SK-N-SH treated with all-trans-retinoic acid at 6 μM for 48 hours (cell line): ENCODE results near the gene SLC49A3.
"Not testable (repeated sequence)": the region's sequence is repeated elsewhere in the genome, so short reads cannot be mapped to it uniquely, and the experiment has no call there.

Source experiments
- ATAC-seq: fragments of 200-7000 bp; cut with Tn5 transposase; 3 replicates; pipeline ENCODE4 v1.9.1; 2020; ENCODE audit warnings: mild to moderate bottlenecking, moderate library complexity
- BACH2 ChIP-seq: fragments of 250-450 bp; sonication (Bioruptor Pico); IDR thresholded peaks from 2 replicates; pipeline ENCODE4 v1.9.0; 2021; ENCODE audit warnings: mild to moderate bottlenecking, borderline replicate concordance
- CSDC2 ChIP-seq: fragments of 250-450 bp; sonication (Bioruptor Pico); IDR thresholded peaks from 2 replicates; pipeline ENCODE4 v1.5.0; 2020; ENCODE audit warnings: mild to moderate bottlenecking, moderate library complexity
- ESRRG ChIP-seq: fragments of 250-450 bp; sonication (Bioruptor Pico); IDR thresholded peaks from 2 replicates; pipeline ENCODE4 v1.6.1; 2021; ENCODE audit warnings: mild to moderate bottlenecking
- GLIS3 ChIP-seq: fragments of 250-450 bp; sonication (Bioruptor Pico); IDR thresholded peaks from 2 replicates; pipeline ENCODE4 v1.5.0; 2020; ENCODE audit warnings: mild to moderate bottlenecking, moderate library complexity
- OSR1 ChIP-seq: fragments of 250-450 bp; sonication (Bioruptor Pico); IDR thresholded peaks from 2 replicates; pipeline ENCODE4 v1.8.0; 2022; ENCODE audit warnings: moderate library complexity, mild to moderate bottlenecking, inconsistent platforms
- PPARA ChIP-seq: fragments of 250-450 bp; sonication (Bioruptor Pico); IDR thresholded peaks from 2 replicates; pipeline ENCODE4 v1.5.0; 2020; ENCODE audit warnings: mild to moderate bottlenecking, borderline replicate concordance
- RARB ChIP-seq: fragments of 250-450 bp; sonication (Bioruptor Pico); IDR thresholded peaks from 2 replicates; pipeline ENCODE4 v1.8.0; 2021; ENCODE audit warnings: mild to moderate bottlenecking, moderate library complexity
- SNAI2 ChIP-seq: fragments of 250-450 bp; sonication (Bioruptor Pico); IDR thresholded peaks from 2 replicates; pipeline ENCODE4 v1.5.0; 2020; ENCODE audit warnings: mild to moderate bottlenecking, moderate library complexity
- TCF4 ChIP-seq: fragments of 250-450 bp; sonication (Bioruptor Pico); IDR thresholded peaks from 2 replicates; pipeline ENCODE4 v1.8.0; 2021; ENCODE audit warnings: mild to moderate bottlenecking, moderate library complexity, borderline replicate concordance
- TOX ChIP-seq: fragments of 250-450 bp; sonication (Bioruptor Pico); IDR thresholded peaks from 2 replicates; pipeline ENCODE4 v1.8.0; 2021; ENCODE audit warnings: mild to moderate bottlenecking, moderate library complexity, borderline replicate concordance
- ZC3H10 ChIP-seq: fragments of 250-450 bp; sonication (Bioruptor Pico); IDR thresholded peaks from 2 replicates; pipeline ENCODE4 v1.5.1; 2021; ENCODE audit warnings: mild to moderate bottlenecking, moderate library complexity
- ZFP3 ChIP-seq: fragments of 250-450 bp; sonication (Bioruptor Pico); IDR thresholded peaks from 2 replicates; pipeline ENCODE4 v1.5.0; 2020; ENCODE audit warnings: mild to moderate bottlenecking, moderate library complexity
- ZFP30 ChIP-seq: fragments of 450-650 bp; formaldehyde crosslinking; IDR thresholded peaks from 2 replicates; pipeline ENCODE4 v1.5.0; 2022; ENCODE audit warnings: mild to moderate bottlenecking, moderate library complexity
- ZNF565 ChIP-seq: fragments of 450-650 bp; formaldehyde crosslinking; conservative IDR thresholded peaks from 2 replicates; pipeline ENCODE4 v1.5.0; 2020; ENCODE audit warnings: low read depth, mild to moderate bottlenecking, moderate library complexity
- ZNF70 ChIP-seq: fragments of 450-650 bp; formaldehyde crosslinking; IDR thresholded peaks from 2 replicates; pipeline ENCODE4 v1.5.0; 2020; ENCODE audit warnings: mild to moderate bottlenecking, moderate library complexity
- ZNF8 ChIP-seq: fragments of 450-650 bp; formaldehyde crosslinking; IDR thresholded peaks from 2 replicates; pipeline ENCODE4 v1.5.0; 2020; ENCODE audit warnings: mild to moderate bottlenecking, moderate library complexity
- TF ChIP-seq, protein P1 (sequence below): fragments of 250-450 bp; sonication (Bioruptor Pico); IDR thresholded peaks from 2 replicates; pipeline ENCODE4 v1.8.0; 2021; ENCODE audit warnings: low read depth, mild to moderate bottlenecking, moderate library complexity, borderline replicate concordance
- TF ChIP-seq, protein P2 (sequence below): fragments of 250-450 bp; sonication (Bioruptor Pico); IDR thresholded peaks from 2 replicates; pipeline ENCODE4 v1.5.0; 2020; ENCODE audit warnings: mild to moderate bottlenecking, moderate library complexity
- TF ChIP-seq, protein P3 (sequence below): fragments of 250-450 bp; sonication (Bioruptor Pico); IDR thresholded peaks from 2 replicates; pipeline ENCODE4 v1.5.1; 2021; ENCODE audit warnings: mild to moderate bottlenecking, moderate library complexity
- TF ChIP-seq, protein P4 (sequence below): fragments of 250-450 bp; sonication (Bioruptor Pico); IDR thresholded peaks from 2 replicates; pipeline ENCODE4 v1.5.1; 2020; ENCODE audit warnings: low read depth, mild to moderate bottlenecking, moderate library complexity
- TF ChIP-seq, protein P5 (sequence below): fragments of 250-450 bp; sonication (Bioruptor Pico); IDR thresholded peaks from 2 replicates; pipeline ENCODE4 v1.8.0; 2020; ENCODE audit warnings: mild to moderate bottlenecking, moderate library complexity, borderline replicate concordance

The SLC49A3 gene

DNA sequence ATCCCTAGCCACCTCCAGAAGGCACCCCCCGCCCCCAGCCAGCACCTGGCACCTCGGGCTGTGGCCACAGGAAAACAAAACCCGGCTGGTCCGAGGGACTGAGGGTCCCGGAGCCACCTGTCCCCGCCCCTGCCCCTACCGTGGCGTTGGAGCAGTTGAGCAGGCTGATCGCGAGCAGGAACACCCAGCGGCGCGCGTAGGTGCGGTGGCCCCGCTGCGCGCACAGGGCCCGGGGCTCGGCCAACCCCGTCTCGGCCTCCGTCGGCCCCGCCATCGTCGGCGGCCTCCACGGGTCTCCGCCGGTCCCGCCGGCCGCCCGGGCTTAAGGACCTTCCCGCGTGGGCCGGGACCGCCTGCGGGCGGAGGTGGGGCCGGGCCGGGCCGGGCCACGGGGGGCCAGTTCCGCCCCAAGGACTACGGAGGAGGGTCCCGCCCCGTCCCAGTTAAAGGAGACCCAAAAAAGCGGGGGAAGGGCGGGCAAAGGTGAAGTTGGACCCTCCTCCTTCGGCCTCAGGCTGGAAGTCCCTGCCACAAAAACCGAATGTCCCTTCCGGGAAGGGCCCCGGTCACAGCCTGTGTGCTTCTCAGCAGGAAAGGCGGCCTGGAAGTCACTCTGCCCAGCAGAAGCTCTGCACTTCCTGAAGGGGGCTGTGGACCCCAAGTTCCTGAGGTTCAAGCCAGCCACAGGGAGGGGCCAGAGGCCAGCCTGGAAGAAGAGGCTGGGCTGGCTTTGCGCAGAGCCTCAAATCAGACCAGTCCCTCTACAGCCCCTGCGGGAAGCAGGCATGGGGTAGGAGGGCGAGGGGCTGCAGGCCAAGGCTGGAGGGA, at the start of gene SLC49A3:
Gene SLC49A3 (minus strand): TSS at position 298 of the 828 bp plus-strand sequence. CDS start 24 bp downstream, at position 274.
- TF ChIP-seq, protein P1, sequence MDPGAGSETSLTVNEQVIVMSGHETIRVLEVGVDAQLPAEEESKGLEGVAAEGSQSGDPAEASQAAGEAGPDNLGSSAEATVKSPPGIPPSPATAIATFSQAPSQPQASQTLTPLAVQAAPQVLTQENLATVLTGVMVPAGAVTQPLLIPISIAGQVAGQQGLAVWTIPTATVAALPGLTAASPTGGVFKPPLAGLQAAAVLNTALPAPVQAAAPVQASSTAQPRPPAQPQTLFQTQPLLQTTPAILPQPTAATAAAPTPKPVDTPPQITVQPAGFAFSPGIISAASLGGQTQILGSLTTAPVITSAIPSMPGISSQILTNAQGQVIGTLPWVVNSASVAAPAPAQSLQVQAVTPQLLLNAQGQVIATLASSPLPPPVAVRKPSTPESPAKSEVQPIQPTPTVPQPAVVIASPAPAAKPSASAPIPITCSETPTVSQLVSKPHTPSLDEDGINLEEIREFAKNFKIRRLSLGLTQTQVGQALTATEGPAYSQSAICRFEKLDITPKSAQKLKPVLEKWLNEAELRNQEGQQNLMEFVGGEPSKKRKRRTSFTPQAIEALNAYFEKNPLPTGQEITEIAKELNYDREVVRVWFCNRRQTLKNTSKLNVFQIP = no peak
- no peak for TF ChIP-seq ESRRG (CRISPR knock-in tag)
- no peak for TF ChIP-seq TCF4
- TF ChIP-seq GLIS3 (CRISPR knock-in tag) = no peak
- TF ChIP-seq RARB (CRISPR knock-in tag) = no peak
- TF ChIP-seq PPARA (CRISPR knock-in tag) = no peak
- no peak for TF ChIP-seq CSDC2 (CRISPR knock-in tag)
- TF ChIP-seq, protein P2, sequence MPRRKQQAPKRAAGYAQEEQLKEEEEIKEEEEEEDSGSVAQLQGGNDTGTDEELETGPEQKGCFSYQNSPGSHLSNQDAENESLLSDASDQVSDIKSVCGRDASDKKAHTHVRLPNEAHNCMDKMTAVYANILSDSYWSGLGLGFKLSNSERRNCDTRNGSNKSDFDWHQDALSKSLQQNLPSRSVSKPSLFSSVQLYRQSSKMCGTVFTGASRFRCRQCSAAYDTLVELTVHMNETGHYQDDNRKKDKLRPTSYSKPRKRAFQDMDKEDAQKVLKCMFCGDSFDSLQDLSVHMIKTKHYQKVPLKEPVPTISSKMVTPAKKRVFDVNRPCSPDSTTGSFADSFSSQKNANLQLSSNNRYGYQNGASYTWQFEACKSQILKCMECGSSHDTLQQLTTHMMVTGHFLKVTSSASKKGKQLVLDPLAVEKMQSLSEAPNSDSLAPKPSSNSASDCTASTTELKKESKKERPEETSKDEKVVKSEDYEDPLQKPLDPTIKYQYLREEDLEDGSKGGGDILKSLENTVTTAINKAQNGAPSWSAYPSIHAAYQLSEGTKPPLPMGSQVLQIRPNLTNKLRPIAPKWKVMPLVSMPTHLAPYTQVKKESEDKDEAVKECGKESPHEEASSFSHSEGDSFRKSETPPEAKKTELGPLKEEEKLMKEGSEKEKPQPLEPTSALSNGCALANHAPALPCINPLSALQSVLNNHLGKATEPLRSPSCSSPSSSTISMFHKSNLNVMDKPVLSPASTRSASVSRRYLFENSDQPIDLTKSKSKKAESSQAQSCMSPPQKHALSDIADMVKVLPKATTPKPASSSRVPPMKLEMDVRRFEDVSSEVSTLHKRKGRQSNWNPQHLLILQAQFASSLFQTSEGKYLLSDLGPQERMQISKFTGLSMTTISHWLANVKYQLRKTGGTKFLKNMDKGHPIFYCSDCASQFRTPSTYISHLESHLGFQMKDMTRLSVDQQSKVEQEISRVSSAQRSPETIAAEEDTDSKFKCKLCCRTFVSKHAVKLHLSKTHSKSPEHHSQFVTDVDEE = no peak
- TF ChIP-seq ZNF8 (CRISPR knock-in tag) = no peak
- TF ChIP-seq ZNF70 (CRISPR knock-in tag) = no peak
- TF ChIP-seq ZFP3 (CRISPR knock-in tag) = no peak
- TF ChIP-seq, protein P3, sequence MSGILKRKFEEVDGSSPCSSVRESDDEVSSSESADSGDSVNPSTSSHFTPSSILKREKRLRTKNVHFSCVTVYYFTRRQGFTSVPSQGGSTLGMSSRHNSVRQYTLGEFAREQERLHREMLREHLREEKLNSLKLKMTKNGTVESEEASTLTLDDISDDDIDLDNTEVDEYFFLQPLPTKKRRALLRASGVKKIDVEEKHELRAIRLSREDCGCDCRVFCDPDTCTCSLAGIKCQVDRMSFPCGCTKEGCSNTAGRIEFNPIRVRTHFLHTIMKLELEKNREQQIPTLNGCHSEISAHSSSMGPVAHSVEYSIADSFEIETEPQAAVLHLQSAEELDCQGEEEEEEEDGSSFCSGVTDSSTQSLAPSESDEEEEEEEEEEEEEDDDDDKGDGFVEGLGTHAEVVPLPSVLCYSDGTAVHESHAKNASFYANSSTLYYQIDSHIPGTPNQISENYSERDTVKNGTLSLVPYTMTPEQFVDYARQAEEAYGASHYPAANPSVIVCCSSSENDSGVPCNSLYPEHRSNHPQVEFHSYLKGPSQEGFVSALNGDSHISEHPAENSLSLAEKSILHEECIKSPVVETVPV (CRISPR knock-in tag) = no peak
- TF ChIP-seq, protein P4, sequence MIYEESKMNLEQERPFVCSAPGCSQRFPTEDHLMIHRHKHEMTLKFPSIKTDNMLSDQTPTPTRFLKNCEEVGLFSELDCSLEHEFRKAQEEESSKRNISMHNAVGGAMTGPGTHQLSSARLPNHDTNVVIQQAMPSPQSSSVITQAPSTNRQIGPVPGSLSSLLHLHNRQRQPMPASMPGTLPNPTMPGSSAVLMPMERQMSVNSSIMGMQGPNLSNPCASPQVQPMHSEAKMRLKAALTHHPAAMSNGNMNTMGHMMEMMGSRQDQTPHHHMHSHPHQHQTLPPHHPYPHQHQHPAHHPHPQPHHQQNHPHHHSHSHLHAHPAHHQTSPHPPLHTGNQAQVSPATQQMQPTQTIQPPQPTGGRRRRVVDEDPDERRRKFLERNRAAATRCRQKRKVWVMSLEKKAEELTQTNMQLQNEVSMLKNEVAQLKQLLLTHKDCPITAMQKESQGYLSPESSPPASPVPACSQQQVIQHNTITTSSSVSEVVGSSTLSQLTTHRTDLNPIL (CRISPR knock-in tag) = no peak
- no peak for TF ChIP-seq TOX (CRISPR knock-in tag)
- no peak for TF ChIP-seq ZFP30 (CRISPR knock-in tag)
- ATAC-seq = no peak

DNA sequence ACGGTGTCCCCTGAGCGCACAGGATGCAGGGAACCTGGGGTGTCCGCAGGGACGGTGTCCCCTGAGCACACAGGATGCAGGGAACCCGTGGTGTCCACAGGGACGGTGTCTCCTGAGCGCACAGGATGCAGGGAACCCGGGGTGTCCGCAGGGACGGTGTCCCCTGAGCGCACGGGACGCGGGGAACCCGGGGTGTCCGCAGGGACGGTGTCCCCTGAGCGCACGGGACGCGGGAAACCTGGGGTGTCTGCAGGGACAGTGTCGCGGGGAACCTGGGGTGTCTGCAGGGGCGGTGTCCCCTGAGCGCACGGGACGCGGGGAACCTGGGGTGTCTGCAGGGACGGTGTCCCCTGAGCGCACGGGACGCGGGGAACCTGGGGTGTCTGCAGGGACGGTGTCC, 47.6 kb upstream of the SLC49A3 start:
- ATAC-seq = not testable (repeated sequence)

DNA sequence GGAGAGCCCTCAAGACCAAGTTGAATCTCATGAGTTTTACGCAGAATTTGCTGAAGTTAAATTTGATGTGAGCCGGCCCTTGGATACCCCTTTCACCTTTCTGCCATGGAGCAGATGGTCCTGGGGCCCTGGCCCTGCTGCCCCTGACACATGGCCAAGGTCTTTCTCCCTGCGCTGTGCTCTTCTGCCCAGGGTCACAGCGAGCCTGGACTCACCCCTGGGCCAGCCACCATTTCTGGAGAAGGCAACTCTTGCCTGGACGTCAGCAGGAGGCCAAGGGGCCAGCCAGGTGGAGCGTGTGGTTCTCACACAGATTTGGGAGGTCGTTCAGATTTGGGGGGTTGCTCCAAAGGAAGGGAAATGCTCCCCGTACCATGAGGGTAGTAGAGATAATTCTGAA, 46.6 kb upstream of the SLC49A3 start:
- no peak for ATAC-seq
- TF ChIP-seq, protein P1 = no peak
- TF ChIP-seq, protein P3 (CRISPR knock-in tag) = no peak
- TF ChIP-seq ZNF70 (CRISPR knock-in tag) (no peak), TOX (CRISPR knock-in tag) (no peak), ZNF565 (no peak), GLIS3 (CRISPR knock-in tag) (no peak), SNAI2 (CRISPR knock-in tag) (no peak), ZNF8 (CRISPR knock-in tag) (no peak), ZFP3 (CRISPR knock-in tag) (no peak), ZC3H10 (CRISPR knock-in tag) (no peak), PPARA (CRISPR knock-in tag) (no peak), RARB (CRISPR knock-in tag) (no peak), OSR1 (no peak), CSDC2 (CRISPR knock-in tag) (no peak), TCF4 (no peak), BACH2 (CRISPR knock-in tag) (no peak), ESRRG (CRISPR knock-in tag) (no peak)
- TF ChIP-seq, protein P5, sequence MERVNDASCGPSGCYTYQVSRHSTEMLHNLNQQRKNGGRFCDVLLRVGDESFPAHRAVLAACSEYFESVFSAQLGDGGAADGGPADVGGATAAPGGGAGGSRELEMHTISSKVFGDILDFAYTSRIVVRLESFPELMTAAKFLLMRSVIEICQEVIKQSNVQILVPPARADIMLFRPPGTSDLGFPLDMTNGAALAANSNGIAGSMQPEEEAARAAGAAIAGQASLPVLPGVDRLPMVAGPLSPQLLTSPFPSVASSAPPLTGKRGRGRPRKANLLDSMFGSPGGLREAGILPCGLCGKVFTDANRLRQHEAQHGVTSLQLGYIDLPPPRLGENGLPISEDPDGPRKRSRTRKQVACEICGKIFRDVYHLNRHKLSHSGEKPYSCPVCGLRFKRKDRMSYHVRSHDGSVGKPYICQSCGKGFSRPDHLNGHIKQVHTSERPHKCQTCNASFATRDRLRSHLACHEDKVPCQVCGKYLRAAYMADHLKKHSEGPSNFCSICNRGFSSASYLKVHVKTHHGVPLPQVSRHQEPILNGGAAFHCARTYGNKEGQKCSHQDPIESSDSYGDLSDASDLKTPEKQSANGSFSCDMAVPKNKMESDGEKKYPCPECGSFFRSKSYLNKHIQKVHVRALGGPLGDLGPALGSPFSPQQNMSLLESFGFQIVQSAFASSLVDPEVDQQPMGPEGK (CRISPR knock-in tag) = no peak
